HG03103 (cell line): Measurements from ENCODE around the gene KCNH6.

ENCODE experiments used
- ATAC-seq: cut with Tn5 transposase; IDR thresholded peaks from one replicate; pipeline ENCODE4 v1.9.1; 2021; ENCODE audit warnings: low read depth; ENCODE audit not compliant: unreplicated experiment

The KCNH6 gene

GRCh38 chr17:63531022-63531965, 8.1 kb downstream of the KCNH6 start:
- ATAC-seq: no peak

DNA sequence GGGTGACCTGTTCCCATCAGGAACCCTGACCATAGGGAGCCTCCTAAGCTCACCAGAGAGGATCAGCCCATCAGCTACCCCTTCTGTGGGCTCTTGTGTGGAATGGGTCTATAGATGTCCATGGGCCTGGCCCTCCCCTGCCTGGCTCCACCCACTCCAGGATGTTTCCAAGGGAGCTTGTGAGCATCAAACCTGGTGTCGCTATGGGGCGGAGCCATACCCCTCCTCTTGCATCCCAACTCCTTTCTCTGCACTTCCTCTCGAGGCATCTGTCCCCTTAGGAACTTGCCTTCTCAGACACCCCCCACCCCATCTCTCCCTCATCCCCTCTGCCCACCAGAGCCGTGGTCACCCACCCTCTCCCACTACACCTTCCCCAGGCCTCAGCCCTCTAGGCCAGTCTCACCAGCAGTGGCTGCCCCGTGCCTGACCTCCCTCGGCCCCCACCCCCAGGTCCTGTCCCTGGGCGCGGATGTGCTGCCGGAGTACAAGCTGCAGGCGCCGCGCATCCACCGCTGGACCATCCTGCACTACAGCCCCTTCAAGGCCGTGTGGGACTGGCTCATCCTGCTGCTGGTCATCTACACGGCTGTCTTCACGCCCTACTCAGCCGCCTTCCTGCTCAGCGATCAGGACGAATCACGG, 10.4 kb downstream of the KCNH6 start:
- ATAC-seq: no peak

DNA sequence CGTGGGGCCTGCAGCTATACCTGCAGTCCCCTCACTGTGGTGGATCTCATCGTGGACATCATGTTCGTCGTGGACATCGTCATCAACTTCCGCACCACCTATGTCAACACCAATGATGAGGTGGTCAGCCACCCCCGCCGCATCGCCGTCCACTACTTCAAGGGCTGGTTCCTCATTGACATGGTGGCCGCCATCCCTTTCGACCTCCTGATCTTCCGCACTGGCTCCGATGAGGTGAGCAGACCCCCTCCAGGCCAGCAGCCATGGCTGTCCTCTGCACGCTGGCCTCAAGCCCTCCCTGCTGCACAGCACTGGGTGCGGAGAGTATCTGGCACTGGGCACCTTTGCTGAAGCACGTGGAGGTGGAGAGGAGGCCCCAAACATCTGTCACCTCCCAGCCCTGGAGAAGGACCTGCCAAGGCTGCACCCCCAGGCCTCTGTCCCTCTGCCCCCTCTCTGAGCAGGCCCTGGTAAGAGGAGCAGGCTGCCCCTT, 11.0 kb downstream of the KCNH6 start:
- ATAC-seq: no peak

DNA sequence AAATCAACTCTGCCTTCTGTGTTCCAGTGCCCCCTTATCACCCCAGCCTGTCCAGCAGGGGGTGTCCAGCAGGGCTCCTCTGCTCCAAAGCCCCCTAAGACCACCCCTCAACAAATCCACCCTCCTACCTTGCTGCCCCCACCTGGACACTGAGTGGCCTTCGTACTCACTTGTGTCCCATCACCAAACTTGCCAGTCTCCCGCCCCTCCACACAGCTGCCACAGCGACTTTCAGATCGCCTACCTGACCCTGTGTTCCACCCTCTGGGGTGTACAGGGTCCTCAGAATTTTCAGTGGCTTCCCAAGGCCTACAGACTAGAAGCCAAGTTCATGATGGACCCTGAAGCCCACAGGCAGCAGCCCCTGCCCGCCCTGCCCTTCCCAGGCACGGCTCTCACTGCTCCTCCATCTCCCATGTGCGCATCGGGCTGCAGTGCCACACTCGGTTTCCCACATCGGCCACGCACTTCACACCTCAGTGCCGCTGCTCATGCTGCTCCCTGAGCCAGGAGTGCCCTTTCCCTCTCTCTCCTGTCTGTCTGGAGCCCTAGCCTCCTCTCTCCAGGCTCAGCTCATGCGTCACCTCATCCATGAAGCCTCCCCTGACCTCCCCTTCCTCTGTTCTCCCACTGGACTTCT, 11.8 kb downstream of the KCNH6 start:
- no peak for ATAC-seq

- no peak for ATAC-seq
Measured at GRCh38 chr17:63535640-63536039, 12.5 kb downstream of the KCNH6 start.

GRCh38 chr17:63537001-63537400, 13.8 kb downstream of the KCNH6 start:
- no peak for ATAC-seq

DNA sequence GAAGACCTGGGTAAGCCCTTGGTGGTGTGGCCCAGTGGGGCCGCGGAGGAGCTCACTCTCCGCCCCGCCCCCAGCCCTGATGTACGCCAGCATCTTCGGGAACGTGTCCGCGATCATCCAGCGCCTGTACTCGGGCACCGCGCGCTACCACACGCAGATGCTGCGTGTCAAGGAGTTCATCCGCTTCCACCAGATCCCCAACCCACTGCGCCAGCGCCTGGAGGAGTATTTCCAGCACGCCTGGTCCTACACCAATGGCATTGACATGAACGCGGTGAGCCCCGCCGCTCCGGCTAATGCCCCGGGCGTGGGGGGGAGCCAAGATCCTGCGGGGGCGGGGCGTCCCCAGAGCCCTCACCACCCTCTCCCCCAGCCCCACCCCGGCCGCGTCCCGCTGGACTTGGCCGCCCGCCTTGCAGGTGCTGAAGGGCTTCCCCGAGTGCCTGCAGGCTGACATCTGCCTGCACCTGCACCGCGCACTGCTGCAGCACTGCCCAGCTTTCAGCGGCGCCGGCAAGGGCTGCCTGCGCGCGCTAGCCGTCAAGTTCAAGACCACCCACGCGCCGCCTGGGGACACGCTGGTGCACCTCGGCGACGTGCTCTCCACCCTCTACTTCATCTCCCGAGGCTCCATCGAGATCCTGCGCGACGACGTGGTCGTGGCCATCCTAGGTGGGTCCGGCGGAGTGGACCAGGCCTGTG, 15.0 kb downstream of the KCNH6 start:
- ATAC-seq: no peak

- no peak for ATAC-seq
Measured at GRCh38 chr17:63538693-63539595, 15.8 kb downstream of the KCNH6 start.

- no peak for ATAC-seq
Measured at GRCh38 chr17:63540590-63540989, 17.4 kb downstream of the KCNH6 start.

DNA sequence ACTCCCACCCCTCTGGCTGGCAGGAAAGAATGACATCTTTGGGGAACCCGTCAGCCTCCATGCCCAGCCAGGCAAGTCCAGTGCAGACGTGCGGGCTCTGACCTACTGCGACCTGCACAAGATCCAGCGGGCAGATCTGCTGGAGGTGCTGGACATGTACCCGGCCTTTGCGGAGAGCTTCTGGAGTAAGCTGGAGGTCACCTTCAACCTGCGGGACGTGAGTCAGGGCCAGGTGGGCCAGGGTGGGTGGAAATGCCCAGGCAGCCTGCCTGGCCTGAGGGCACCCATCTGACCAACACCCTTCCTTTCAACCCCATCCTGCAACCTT, 19.0 kb downstream of the KCNH6 start:
- no peak for ATAC-seq

- ATAC-seq: no peak
Measured at GRCh38 chr17:63542942-63543821, 20.0 kb downstream of the KCNH6 start.

DNA sequence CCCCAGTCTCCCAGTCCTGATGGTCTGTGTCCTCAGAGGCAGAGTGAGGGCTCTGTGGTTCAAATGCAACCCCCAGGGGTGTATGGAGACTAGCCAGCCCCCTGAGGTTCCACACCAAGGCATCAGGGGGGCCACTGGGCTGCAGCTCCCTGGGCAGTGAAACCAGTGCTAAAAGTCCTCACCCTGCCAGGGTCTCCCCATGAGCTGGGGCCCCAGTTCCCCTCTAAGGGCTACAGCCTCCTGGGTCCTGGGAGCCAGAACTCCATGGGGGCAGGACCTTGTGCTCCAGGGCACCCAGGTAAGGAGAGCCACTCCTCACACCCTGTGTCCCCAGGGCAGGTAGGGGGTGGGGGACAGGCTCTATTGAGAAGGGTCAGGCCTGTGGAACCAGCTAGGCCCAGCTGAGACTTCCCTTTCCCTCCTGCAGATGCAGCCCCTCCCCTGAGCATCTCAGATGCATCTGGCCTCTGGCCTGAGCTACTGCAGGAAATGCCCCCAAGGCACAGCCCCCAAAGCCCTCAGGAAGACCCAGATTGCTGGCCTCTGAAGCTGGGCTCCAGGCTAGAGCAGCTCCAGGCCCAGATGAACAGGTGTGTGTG, 20.8 kb downstream of the KCNH6 start:
- ATAC-seq: no peak

DNA sequence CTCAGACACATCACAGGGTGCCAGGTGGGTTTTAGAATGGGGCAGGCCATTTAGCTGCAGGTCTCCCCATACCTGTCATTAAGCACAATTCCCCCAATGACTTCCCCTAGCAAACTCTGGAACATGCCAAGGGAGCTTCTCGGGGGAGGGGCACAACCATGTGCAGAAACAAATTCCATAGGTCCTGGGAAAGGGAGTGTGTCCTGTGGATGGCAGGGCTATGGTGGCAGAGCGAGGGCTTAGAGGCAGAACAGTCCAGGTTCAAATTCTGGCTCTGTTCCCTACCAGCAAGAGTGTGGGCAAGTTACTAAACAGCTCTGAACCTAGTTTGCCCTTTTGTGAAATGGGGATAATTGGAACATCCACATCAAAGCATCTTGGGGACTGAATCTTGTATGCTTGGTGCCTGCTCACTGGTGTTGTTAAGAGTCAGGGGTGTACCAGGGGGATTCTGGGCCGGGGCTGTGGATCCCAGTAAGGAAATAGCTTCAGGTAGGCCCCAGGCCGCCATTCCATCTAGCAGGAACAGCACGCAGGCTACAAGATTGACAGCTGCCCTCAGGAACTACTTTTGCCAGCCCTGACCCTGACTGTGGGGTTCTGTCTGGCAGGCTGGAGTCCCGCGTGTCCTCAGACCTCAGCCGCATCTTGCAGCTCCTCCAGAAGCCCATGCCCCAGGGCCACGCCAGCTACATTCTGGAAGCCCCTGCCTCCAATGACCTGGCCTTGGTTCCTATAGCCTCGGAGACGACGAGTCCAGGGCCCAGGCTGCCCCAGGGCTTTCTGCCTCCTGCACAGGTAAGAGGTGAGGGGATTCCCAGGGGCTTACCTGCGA, 21.5 kb downstream of the KCNH6 start:
- no peak for ATAC-seq

- ATAC-seq: no peak
Measured at GRCh38 chr17:63546308-63547082, 23.3 kb downstream of the KCNH6 start.

GRCh38 chr17:63547083-63547523, 23.9 kb downstream of the KCNH6 start:
- no peak for ATAC-seq

DNA sequence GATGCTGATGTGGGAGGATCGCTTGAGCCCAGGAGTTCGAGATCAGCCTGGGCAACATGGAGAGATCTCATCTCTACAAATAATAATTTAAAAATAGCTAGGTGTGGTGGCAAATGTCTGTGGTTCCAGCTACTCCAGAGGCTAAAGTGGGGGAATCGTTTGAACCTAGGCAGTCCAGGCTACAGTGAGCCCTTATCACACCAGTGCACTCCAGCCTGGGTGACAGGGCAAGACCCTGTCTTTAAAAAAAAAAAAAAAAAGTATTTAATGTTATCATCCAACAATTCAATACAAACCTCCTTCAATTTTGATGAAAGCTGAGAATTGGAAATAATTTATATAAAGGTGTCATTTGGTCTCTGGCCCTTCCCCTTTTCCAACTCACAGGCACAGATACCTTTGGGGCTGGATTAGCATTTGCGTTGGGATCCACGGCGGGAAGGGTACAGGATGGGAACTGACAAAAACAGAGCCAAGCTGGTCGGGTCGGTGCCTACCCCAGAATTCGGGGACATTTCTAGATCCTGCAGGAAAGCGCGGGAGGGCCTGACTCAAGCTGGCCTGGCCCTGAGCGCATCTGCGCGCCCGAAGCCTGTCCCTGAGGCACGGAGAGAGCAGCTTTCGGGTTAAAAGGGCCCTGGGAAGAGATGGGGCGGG, 26.3 kb downstream of the KCNH6 start:
- ATAC-seq: peak; percentile 10
